H1 (cell line): ENCODE data around the gene STK11IP. TPM values are rescaled to one million over a fixed set of nuclear protein-coding genes. Genes with fewer than 3 reads are reported as not detected.

ENCODE experiments used
- CBX5 ChIP-seq: fragments of 300-800, 300-1000 bp; sonication (generic); IDR thresholded peaks from 2 replicates; pipeline ENCODE4 v1.7.1; 2016; ENCODE audit warnings: antibody characterized with exemption, low read length, low read depth
- CEBPB ChIP-seq: IDR thresholded peaks from 2 replicates; pipeline ENCODE4 v1.6.1; 2012; ENCODE audit warnings: low read depth, low read length
- EGR1 ChIP-seq: IDR thresholded peaks from 2 replicates; pipeline ENCODE4 v1.6.1; 2011; ENCODE audit warnings: low read depth, low read length, borderline replicate concordance
- GTF2F1 ChIP-seq: IDR thresholded peaks from 2 replicates; pipeline ENCODE4 v1.6.1; 2012; ENCODE audit warnings: low read depth, low read length, improper control_type of control experiment, borderline replicate concordance
- JUN ChIP-seq: IDR thresholded peaks from 2 replicates; pipeline ENCODE4 v1.6.1; 2011; ENCODE audit warnings: low read depth, mild to moderate bottlenecking, improper control_type of control experiment, low read length
- NANOG ChIP-seq: IDR thresholded peaks from 2 replicates; pipeline ENCODE4 v1.6.1; 2011; ENCODE audit warnings: low read length, low read depth, mild to moderate bottlenecking, inconsistent platforms; ENCODE audit not compliant: insufficient read depth, poor library complexity, severe bottlenecking
- TEAD4 ChIP-seq: IDR thresholded peaks from 2 replicates; pipeline ENCODE4 v1.6.1; 2012; ENCODE audit warnings: low read depth, low read length, inconsistent platforms, mixed read lengths
- USF2 ChIP-seq: IDR thresholded peaks from 2 replicates; pipeline ENCODE4 v1.6.1; 2011; ENCODE audit warnings: low read length, improper control_type of control experiment
- ZNF274 ChIP-seq: IDR thresholded peaks from 2 replicates; pipeline ENCODE4 v1.7.0; 2012; ENCODE audit warnings: low read length, borderline replicate concordance; ENCODE audit errors: extremely low read depth
- polyA plus RNA-seq, 7 experiments: library from polyadenylated mRNA; depleted of rRNA in 3 of 7; stranded (reverse) in 5 of 7; unstranded in 2 of 7; fragments of >200 nt in 5 of 7; fragments of 200-250 nt in 2 of 7; gene quantifications; 1 replicate in 5 of 7; 2 replicates in 1 of 7; 4 replicates in 1 of 7; pipeline versions ENCODE4 v1.2.1 to v1.2.3, GENCODE V29; 2011 to 2013; ENCODE audit warnings: missing spikeins in 2 of 7, mixed read lengths in 2 of 7
- total RNA-seq: library from RNA; stranded (reverse); fragmentation: NEBNext Ultra II Directional; extraction: Animal tissue kit (Norgen Biotek cat#: 25700); gene quantifications from 2 replicates; pipeline ENCODE4 v1.2.1, GENCODE V29; 2021

Gene STK11IP
- total and polyA plus RNA-seq, 2 of the 8 experiments (the other 6 are each of a cell fraction or from before 2014, with no cell fraction given), result 18.5 to 29.6 TPM

DNA sequence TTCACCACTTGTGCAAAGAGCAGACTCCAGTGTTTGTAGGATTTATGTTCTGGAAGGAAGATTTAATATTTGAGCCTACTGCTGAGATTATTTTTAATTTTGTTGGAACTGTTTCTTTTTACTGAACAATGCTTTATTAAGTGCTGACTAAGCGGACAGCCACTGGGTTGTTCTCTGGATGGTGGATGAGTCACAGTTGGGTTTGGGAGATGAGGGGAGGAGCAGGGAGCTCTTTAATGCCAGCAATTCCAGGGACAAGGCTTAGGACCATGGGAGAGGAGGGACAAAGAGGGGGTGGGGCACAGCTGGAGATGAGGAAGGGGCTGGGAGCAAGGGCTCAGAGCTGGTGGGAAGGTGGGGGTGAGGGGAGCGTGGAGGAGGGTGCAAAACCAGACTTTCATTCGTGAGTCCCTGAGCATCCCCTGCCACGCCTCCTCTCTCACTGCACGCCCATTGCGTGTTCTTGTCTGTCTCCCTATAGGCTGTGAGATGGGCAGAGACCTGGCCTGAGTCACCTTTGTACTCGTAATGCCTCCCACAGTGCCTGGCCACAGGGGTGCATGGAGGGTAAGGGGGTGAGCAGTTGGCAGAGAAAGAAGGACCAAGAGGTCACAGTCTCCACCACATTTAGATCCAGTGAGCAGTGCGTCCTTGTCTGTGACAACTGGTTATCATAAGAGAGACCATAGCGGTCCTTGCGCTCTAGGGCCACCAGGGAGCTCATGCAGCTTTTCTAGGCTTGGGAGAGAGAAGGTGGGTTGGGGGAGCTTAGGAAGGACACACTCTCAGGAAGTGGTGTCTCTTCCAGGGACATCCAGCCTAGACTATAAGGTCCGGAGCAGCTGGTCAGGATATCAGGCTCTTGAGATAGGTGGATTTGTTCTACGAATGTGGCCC lies 48.2 kb downstream of the STK11IP start (continued):
- no peak for TF ChIP-seq USF2
- TF ChIP-seq TEAD4, result no peak
- no peak for TF ChIP-seq CBX5
- TF ChIP-seq EGR1, result no peak
- no peak for TF ChIP-seq GTF2F1
- TF ChIP-seq JUN, result no peak
- TF ChIP-seq NANOG, result no peak
- no peak for TF ChIP-seq ZNF274
- TF ChIP-seq CEBPB, result no peak
